Activated naive CD4-positive, alpha-beta T cell treated with anti-CD3 and anti-CD28 coated beads, Interleukin-2, amount 50 U/mL, for 72 hours (primary cell): ENCODE measurements around the gene NCR3LG1. TPM values are rescaled to one million over a fixed set of nuclear protein-coding genes. Genes with fewer than 3 reads are reported as not detected.

Source experiments
- ATAC-seq, 2 donors: fragments of 150-1000 bp; cut with Tn5 transposase; 2 replicates each; pipeline ENCODE4 v1.10.0; 2021; ENCODE audit warnings: mild to moderate bottlenecking in 2 of 2, moderate library complexity in 2 of 2
- DNase-seq, 2 donors: peaks; one replicate each; pipeline ENCODE4 v3.0.0; 2021 to 2022; ENCODE audit warnings: low spot score in 2 of 2
- H3K27ac Mint-ChIP-seq, 2 donors: one replicate each; pipeline ENCODE4 v1.8.0; 2022; ENCODE audit warnings: mild to moderate bottlenecking in 2 of 2, mixed read lengths in 2 of 2
- H3K36me3 Mint-ChIP-seq, 2 donors: one replicate each; pipeline ENCODE4 v1.8.0; 2022; ENCODE audit warnings: mixed read lengths in 2 of 2
- H3K9me3 Mint-ChIP-seq, 2 donors: one replicate each; pipeline ENCODE4 v1.8.0; 2022; ENCODE audit warnings: mixed read lengths in 2 of 2
- total RNA-seq, 2 donors: library from RNA; stranded (reverse); gene quantifications; one replicate each; pipeline ENCODE4 v1.2.3, GENCODE V29; 2022

NCR3LG1 gene
- total RNA-seq, 2 donors from 2014 or later: 0.54 to 2.7 TPM

- H3K27ac Mint-ChIP-seq: no peak overlapping the region
These were observed 45.9 kb downstream of the NCR3LG1 start for GRCh38 chr11:17397311-17398002.

DNA sequence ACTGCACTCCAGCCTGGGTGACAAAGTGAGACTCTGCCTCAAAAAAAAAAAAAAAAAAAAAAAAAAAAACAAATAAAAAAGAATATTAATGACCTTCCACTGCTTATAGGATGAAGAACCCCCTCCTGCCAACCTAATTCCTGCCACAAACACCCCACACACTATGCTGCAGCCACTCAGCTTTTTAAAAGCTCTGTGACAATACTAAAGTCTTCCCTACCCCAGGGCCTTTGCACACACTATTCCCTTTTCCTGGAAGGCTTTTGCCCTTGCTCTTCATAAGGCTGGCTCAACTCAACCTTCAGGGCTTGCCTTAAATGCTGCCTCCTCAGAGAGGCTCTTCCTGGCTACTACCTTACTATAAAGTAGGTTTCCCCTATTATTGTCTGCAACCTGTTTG, 47.6 kb downstream of the NCR3LG1 start:
- DNase-seq (no peak), ATAC-seq (no peak)
- H3K27ac Mint-ChIP-seq: no peak overlapping the region
- no peaks in the 10 kb centered on the region for H3K36me3 Mint-ChIP-seq
- no peaks in the 10 kb centered on the region for H3K9me3 Mint-ChIP-seq

More at GRCh38 chr11:17397311-17398002, 45.9 kb downstream of the NCR3LG1 start:
- Mint-ChIP-seq H3K9me3 (no peaks in the 10 kb centered on the region), H3K36me3 (no peaks in the 10 kb centered on the region)
- ATAC-seq (no peak), DNase-seq (no peak)

- H3K36me3 Mint-ChIP-seq: no peaks in the 10 kb centered on the region
- no peaks in the 10 kb centered on the region for H3K9me3 Mint-ChIP-seq
These were observed 48.6 kb downstream of the NCR3LG1 start for GRCh38 chr11:17400048-17400775.

DNA sequence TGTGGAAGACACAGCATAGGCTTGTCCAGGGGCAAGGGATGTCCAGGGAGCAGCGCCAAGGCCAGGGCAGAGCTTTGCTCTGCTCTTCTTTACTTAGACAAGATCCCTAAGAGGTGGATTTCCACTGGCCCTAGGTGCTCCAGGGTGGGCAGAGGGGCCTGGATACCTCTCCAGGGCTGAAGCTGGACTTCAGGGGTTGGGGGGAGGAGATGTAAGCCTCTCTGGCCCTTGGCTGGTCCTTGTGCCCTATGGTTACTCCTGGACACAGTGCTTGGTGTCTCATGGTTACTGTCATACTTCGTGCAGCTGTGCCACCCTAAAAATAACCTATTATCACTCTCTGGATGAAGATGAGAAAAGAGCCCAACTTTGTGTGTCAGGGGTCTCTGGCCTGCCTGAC, 49.7 kb downstream of the NCR3LG1 start:
- Mint-ChIP-seq H3K36me3 (no peaks in the 10 kb centered on the region), H3K27ac (no peak overlapping the region), H3K9me3 (no peaks in the 10 kb centered on the region)
- ATAC-seq (no peak), DNase-seq (no peak)

More at GRCh38 chr11:17400048-17400775, 48.6 kb downstream of the NCR3LG1 start:
- H3K27ac Mint-ChIP-seq: no peak overlapping the region
- DNase-seq: no peak
- no peak for ATAC-seq

GRCh38 chr11:17401841-17402240, 50.2 kb downstream of the NCR3LG1 start:
- Mint-ChIP-seq H3K9me3 (no peaks in the 10 kb centered on the region), H3K36me3 (no peaks in the 10 kb centered on the region), H3K27ac (no peak overlapping the region)
- DNase-seq (no peak), ATAC-seq (no peak)

DNA sequence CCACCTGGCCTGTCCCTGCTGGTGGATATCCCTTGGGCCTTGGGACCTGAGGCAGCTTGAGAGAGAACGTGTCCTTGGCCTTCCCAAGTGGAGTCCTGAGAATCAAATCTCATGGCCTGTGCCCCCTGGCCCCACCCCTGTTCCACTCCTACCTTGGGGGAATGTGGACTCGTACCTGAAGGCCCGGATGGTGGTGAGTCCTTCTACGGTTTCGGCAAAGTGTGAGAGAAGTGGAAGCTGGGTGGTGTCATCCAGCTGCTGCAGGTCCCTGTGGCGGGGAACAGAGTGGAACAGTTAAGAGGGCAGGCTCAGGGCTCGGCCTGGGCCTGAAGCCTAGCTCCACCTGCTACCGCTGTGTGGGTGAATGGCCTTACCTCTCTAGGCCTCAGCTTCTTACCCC, 50.9 kb downstream of the NCR3LG1 start:
- no peaks in the 10 kb centered on the region for H3K36me3 Mint-ChIP-seq

DNA sequence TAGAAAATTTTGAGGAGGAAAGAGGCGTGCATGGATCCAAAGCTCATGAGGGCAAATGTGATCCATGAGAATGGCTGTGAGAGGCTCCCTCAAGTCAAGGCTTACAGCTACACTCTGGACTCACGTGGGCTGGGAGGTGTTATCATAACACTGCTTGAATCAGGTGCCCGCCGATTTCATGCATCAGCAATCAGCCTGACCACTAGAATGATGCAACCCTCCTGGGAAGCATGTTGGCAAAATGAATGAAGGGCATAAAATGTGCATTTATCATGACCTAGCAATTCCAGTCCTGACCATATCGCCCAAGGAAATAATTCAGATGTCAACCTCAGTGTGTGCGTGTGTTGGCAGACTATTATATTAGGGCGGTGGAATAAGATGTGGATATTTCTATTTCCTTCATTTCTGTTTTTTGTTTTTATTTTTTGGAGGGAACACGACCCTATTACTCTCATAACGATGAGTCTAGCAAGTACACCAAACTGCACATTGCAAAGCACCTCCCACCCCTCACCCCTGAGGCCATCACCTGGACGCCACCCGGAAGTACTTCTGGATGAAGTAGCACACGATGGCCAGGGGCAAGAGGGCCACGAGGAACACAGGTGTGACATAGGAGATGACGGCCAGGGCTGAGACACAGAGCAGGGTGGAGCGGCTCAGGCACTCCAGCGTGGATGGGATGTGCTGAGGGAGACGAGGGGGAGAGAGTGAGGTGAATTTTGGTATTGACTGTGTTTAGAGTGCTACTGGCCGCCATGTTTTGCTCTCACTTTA, 52.6 kb downstream of the NCR3LG1 start:
- H3K36me3 Mint-ChIP-seq: no peaks in the 10 kb centered on the region
- DNase-seq: no peak
- no peak overlapping the region for H3K27ac Mint-ChIP-seq
- ATAC-seq: no peak
- H3K9me3 Mint-ChIP-seq: no peaks in the 10 kb centered on the region

More for the DNA sequence above, 50.9 kb downstream of the NCR3LG1 start:
- Mint-ChIP-seq H3K9me3 (no peaks in the 10 kb centered on the region), H3K27ac (no peak overlapping the region)
- DNase-seq (no peak), ATAC-seq (no peak)

GRCh38 chr11:17405232-17406005, 53.8 kb downstream of the NCR3LG1 start:
- Mint-ChIP-seq H3K27ac (no peak overlapping the region), H3K9me3 (no peaks in the 10 kb centered on the region), H3K36me3 (no peaks in the 10 kb centered on the region)
- DNase-seq (no peak), ATAC-seq (no peak)

DNA sequence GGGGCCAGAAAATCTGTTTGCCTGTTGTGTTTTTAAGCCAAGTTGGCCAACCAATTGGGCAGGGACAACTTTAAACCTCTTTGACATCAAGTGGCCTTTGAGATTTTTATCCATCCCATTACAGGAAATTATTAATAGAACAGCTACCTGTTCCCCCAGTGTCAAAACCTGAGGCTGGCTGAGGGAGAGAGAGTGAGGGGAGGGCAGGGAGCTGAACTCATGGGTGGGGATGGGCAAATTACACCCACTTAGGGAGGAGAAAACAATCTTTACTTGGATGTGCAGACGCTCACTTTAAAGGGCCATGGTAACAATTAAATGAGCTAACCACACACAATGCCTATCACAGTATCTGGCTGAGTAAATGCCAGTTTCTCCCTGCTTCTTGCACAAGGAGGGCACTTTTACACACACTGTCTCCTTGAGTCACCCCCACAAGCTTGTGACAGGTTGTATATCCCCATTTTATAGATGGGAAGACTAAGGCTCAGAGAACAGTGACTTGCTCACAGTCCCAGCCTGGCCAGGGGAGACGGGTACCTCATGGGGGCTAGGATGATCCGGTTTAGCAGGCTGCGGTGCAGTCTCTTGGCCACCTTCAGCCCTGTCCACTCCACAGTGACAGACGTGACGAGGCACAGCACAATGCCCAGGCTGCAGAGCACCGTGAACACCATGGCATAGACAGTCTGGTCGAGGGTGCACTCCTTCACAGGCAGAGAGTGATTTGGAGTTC, 54.6 kb downstream of the NCR3LG1 start:
- Mint-ChIP-seq H3K9me3 (no peaks in the 10 kb centered on the region), H3K36me3 (no peaks in the 10 kb centered on the region), H3K27ac (no peak overlapping the region)
- DNase-seq (no peak), ATAC-seq (no peak)

DNA sequence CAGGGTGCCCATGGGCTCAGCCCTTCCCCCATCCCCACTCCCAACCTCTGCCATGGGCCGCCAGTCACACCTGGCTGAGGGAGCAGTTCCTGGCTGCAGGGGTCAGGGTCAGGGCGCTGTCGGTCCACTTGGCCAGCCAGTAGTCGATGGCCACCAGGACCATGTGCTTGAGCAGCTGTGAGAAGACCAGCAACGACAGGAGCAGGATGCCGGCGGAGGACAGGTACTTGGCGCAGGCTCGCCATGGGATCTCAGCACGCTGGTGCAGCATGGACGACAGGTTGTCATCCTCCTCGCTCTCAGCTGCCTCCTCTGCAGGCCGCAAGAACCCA, 55.2 kb downstream of the NCR3LG1 start:
- no peak for ATAC-seq

GRCh38 chr11:17407575-17407974, 56.0 kb downstream of the NCR3LG1 start:
- Mint-ChIP-seq H3K36me3 (no peaks in the 10 kb centered on the region), H3K9me3 (no peaks in the 10 kb centered on the region), H3K27ac (no peak overlapping the region)
- ATAC-seq (no peak), DNase-seq (no peak)

More for the DNA sequence above, 55.2 kb downstream of the NCR3LG1 start:
- Mint-ChIP-seq H3K36me3 (no peaks in the 10 kb centered on the region), H3K27ac (no peak overlapping the region), H3K9me3 (no peaks in the 10 kb centered on the region)
- DNase-seq: no peak

GRCh38 chr11:17408026-17408425, 56.4 kb downstream of the NCR3LG1 start:
- H3K27ac Mint-ChIP-seq: no peak overlapping the region
- DNase-seq: no peak
- no peaks in the 10 kb centered on the region for H3K9me3 Mint-ChIP-seq

DNA sequence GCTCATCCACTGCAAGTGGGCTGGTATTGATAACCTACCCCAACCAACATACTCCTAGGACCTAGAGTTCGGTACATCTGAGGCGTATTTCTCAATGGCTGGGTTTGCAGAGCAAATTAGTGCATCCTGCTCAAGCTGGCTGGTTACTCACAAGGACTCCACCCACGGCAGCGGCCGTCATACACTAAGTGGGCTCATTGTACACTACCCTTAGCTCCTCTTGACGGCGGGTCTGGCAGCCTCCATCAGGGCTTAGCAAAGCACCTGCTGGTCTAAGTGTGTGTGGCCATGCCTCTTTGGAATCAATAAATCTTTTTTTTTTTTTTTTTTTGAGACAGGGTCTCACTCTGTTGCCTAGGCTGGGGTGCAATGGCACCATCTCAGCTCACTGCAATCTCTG, 57.0 kb downstream of the NCR3LG1 start:
- Mint-ChIP-seq H3K9me3 (no peaks in the 10 kb centered on the region), H3K36me3 (no peaks in the 10 kb centered on the region), H3K27ac (no peak overlapping the region)
- DNase-seq (no peak), ATAC-seq (no peak)

More at GRCh38 chr11:17408026-17408425, 56.4 kb downstream of the NCR3LG1 start:
- no peaks in the 10 kb centered on the region for H3K36me3 Mint-ChIP-seq
- ATAC-seq: no peak

GRCh38 chr11:17410606-17411379, 59.2 kb downstream of the NCR3LG1 start:
- Mint-ChIP-seq H3K9me3 (no peaks in the 10 kb centered on the region), H3K27ac (no peak overlapping the region), H3K36me3 (no peaks in the 10 kb centered on the region)
- DNase-seq (no peak), ATAC-seq (no peak)

DNA sequence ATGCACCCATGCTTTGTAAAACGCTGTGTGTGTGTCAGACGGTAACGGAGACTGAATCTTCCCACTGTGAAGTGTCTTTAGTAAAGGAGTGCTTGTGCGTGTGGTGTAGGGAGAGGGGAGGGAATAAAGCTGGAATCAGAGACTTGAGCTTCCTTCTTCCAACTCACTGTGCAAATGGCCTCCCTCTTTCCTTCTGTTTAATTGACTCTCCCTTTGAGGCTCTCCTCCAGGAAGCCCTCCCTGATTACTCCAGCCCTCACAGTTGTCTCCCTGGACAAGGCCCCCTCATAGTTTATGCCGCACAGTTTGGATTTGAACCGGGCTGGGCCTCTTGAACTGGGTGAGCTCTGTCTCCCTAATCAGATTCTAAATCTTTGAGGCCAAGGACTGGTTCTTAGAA, 59.8 kb downstream of the NCR3LG1 start:
- ATAC-seq: no peak
- Mint-ChIP-seq H3K9me3 (no peaks in the 10 kb centered on the region), H3K36me3 (no peaks in the 10 kb centered on the region), H3K27ac (no peak overlapping the region)
- no peak for DNase-seq
